H1 (cell line): ENCODE data around the gene TNS1. TPM values are rescaled to one million over a fixed set of nuclear protein-coding genes. Genes with fewer than 3 reads are reported as not detected.

ENCODE experiments used
- CTCF ChIA-PET: fragments of 300-600 bp; sonication (Branson Sonifier 250); formaldehyde crosslinking; loops from one replicate; lab custom pipeline; 2021; ENCODE audit not compliant: partially characterized antibody; lab: Charles Lee
- POLR2A ChIA-PET: fragments of 300-600 bp; sonication (Branson Sonifier 250); formaldehyde crosslinking; loops from one replicate; lab custom pipeline; 2021; ENCODE audit warnings: inconsistent platforms; ENCODE audit not compliant: partially characterized antibody; lab: Charles Lee
- DNase-seq, 2 experiments: peaks; one replicate each; pipeline versions ENCODE4 v3.0.0 to v3.0.0-alpha.2; 2010 to 2022; ENCODE audit warnings: low spot score in 2 of 2, low read depth in 1 of 2, mixed read lengths in 1 of 2
- FAIRE-seq: peaks from 2 replicates; lab custom pipeline; 2011; peaks lifted over from hg19 to GRCh38; lab: Jason Lieb, UNC
- H2AFZ ChIP-seq: 2 replicates; pipeline ENCODE4 v1.8.1; 2012; ENCODE audit warnings: low read length, inconsistent platforms
- H2AK5ac ChIP-seq: 2 replicates; pipeline ENCODE4 v1.6.1; 2013; ENCODE audit warnings: low read depth, low read length
- H2BK120ac ChIP-seq: replicated peaks from 2 replicates; pipeline ENCODE3; 2013; ENCODE audit warnings: low read depth, low read length, inconsistent platforms
- H2BK12ac ChIP-seq: 2 replicates; pipeline ENCODE4 v1.6.1; 2013; ENCODE audit warnings: low read depth, low read length
- H2BK15ac ChIP-seq: 2 replicates; pipeline ENCODE4 v1.6.1; 2013; ENCODE audit warnings: low read length
- H2BK20ac ChIP-seq: 2 replicates; pipeline ENCODE4 v1.6.1; 2013; ENCODE audit warnings: low read length
- H2BK5ac ChIP-seq: 2 replicates; pipeline ENCODE4 v1.6.1; 2013; ENCODE audit warnings: low read depth, low read length
- H3K14ac ChIP-seq: 2 replicates; pipeline ENCODE4 v1.6.1; 2013; ENCODE audit warnings: inconsistent platforms; ENCODE audit not compliant: insufficient read length
- H3K18ac ChIP-seq: 2 replicates; pipeline ENCODE4 v1.6.1; 2013; ENCODE audit warnings: low read length; ENCODE audit errors: extremely low read depth
- H3K23ac ChIP-seq: 2 replicates; pipeline ENCODE4 v1.6.1; 2013; ENCODE audit warnings: inconsistent platforms; ENCODE audit not compliant: insufficient read length
- H3K23me2 ChIP-seq: 2 replicates; pipeline ENCODE4 v1.6.1; 2013; ENCODE audit warnings: low read depth, low read length
- H3K27ac ChIP-seq: 2 replicates; pipeline ENCODE4 v1.6.1; 2011; ENCODE audit warnings: low read depth, low read length, inconsistent platforms
- H3K27me3 ChIP-seq, 4 experiments: replicated peaks in 1 of 4; 1 replicate in 1 of 4; 2 replicates in 3 of 4; pipeline versions ENCODE4 v1.6.1 to v1.8.1; 2011 to 2013; ENCODE audit warnings: low read length in 3 of 4, mild to moderate bottlenecking in 3 of 4, inconsistent platforms in 2 of 4, mixed read lengths in 2 of 4, moderate library complexity in 1 of 4; ENCODE audit not compliant: control insufficient read depth in 3 of 4, insufficient read depth in 3 of 4; ENCODE audit errors: extremely low read depth in 1 of 4
- H3K36me3 ChIP-seq, 4 experiments: 2 replicates each; pipeline versions ENCODE4 v1.6.1 to v1.8.1; 2011 to 2013; ENCODE audit warnings: mild to moderate bottlenecking in 4 of 4, low read length in 3 of 4, moderate library complexity in 2 of 4, control low read depth in 1 of 4, inconsistent platforms in 1 of 4; ENCODE audit not compliant: insufficient read depth in 4 of 4, control insufficient read depth in 2 of 4
- H3K4ac ChIP-seq: replicated peaks from 2 replicates; pipeline ENCODE3; 2013; ENCODE audit warnings: low read length, low read depth, mixed read lengths, inconsistent platforms; ENCODE audit not compliant: insufficient read length
- H3K4me1 ChIP-seq, 4 experiments: replicated peaks in 1 of 4; 1 replicate in 1 of 4; 2 replicates in 3 of 4; pipeline versions ENCODE4 v1.6.1 to v1.8.1; 2011 to 2013; ENCODE audit warnings: low read length in 3 of 4, inconsistent platforms in 2 of 4, mixed read lengths in 1 of 4; ENCODE audit not compliant: insufficient read depth in 4 of 4, control insufficient read depth in 3 of 4
- H3K4me2 ChIP-seq, 2 experiments: 2 replicates each; pipeline versions ENCODE4 v1.6.1 to v1.8.1; 2011 to 2013; ENCODE audit warnings: low read depth in 2 of 2, low read length in 2 of 2, control low read depth in 1 of 2, inconsistent platforms in 1 of 2, mild to moderate bottlenecking in 1 of 2; ENCODE audit not compliant: insufficient read depth in 1 of 2
- H3K4me3 ChIP-seq, 4 experiments: fragments of 200-600, 300-600 bp in 1 of 4; sonication (generic), shearing (Covaris generic), sonication (Bioruptor Twin) in 1 of 4; 2 replicates each; pipeline versions ENCODE4 v1.5.1 to v1.8.1; 2011 to 2016; ENCODE audit warnings: low read length in 4 of 4, low read depth in 3 of 4, control low read depth in 2 of 4, inconsistent platforms in 2 of 4, mild to moderate bottlenecking in 2 of 4, mixed read lengths in 1 of 4, moderate library complexity in 1 of 4; ENCODE audit not compliant: insufficient read depth in 2 of 4; ENCODE audit errors: extremely low read depth in 1 of 4
- H3K56ac ChIP-seq: replicated peaks from 2 replicates; pipeline ENCODE3; 2013; ENCODE audit warnings: low read depth, mild to moderate bottlenecking, mixed read lengths, low read length, inconsistent platforms; ENCODE audit not compliant: insufficient read length
- H3K79me1 ChIP-seq: 2 replicates; pipeline ENCODE4 v1.6.1; 2013; ENCODE audit warnings: low read depth, low read length, control low read depth
- H3K79me2 ChIP-seq, 2 experiments: 2 replicates each; pipeline versions ENCODE4 v1.6.1 to v1.8.1; 2012 to 2013; ENCODE audit warnings: low read length in 2 of 2, mild to moderate bottlenecking in 2 of 2, inconsistent platforms in 1 of 2; ENCODE audit not compliant: insufficient read depth in 2 of 2, control insufficient read depth in 1 of 2
- H3K9ac ChIP-seq, 4 experiments: replicated peaks in 1 of 4; 1 replicate in 1 of 4; 2 replicates in 3 of 4; pipeline versions ENCODE4 v1.6.1 to v1.8.1; 2011 to 2013; ENCODE audit warnings: low read depth in 3 of 4, low read length in 3 of 4, control low read depth in 2 of 4, mild to moderate bottlenecking in 2 of 4, moderate library complexity in 2 of 4, inconsistent platforms in 1 of 4; ENCODE audit errors: extremely low read depth in 1 of 4
- H3K9me3 ChIP-seq, 2 experiments: 2 replicates each; pipeline versions ENCODE4 v1.6.1 to v1.8.1; 2012 to 2013; ENCODE audit warnings: mild to moderate bottlenecking in 2 of 2, moderate library complexity in 2 of 2, control low read depth in 1 of 2, inconsistent platforms in 1 of 2, low read depth in 1 of 2, low read length in 1 of 2, mixed read lengths in 1 of 2; ENCODE audit not compliant: insufficient read depth in 2 of 2
- H4K20me1 ChIP-seq, 2 experiments: replicated peaks in 1 of 2; 2 replicates each; pipeline versions ENCODE3 to v1.8.1; 2011 to 2013; ENCODE audit warnings: inconsistent platforms in 2 of 2, low read length in 2 of 2, mild to moderate bottlenecking in 1 of 2; ENCODE audit not compliant: insufficient read depth in 2 of 2, control insufficient read depth in 1 of 2
- H4K5ac ChIP-seq: 2 replicates; pipeline ENCODE4 v1.6.1; 2013; ENCODE audit warnings: low read length, low read depth, mixed read lengths, inconsistent platforms; ENCODE audit not compliant: insufficient read length
- H4K8ac ChIP-seq: 2 replicates; pipeline ENCODE4 v1.8.0; 2013; ENCODE audit warnings: mild to moderate bottlenecking, moderate library complexity, low read length, inconsistent platforms; ENCODE audit not compliant: insufficient read depth; ENCODE audit errors: extremely low read depth
- H4K91ac ChIP-seq: replicated peaks from 2 replicates; pipeline ENCODE3; 2013; ENCODE audit warnings: low read length, mixed read lengths, inconsistent platforms; ENCODE audit not compliant: insufficient read length
- CEBPB ChIP-seq: IDR thresholded peaks from 2 replicates; pipeline ENCODE4 v1.6.1; 2012; ENCODE audit warnings: low read depth, low read length
- POU5F1 ChIP-seq: IDR thresholded peaks from 2 replicates; pipeline ENCODE4 v1.6.1; 2011; ENCODE audit warnings: low read depth, mild to moderate bottlenecking, low read length, moderate library complexity
- RAD21 ChIP-seq, 2 experiments: IDR thresholded peaks in 1 of 2; conservative IDR thresholded peaks in 1 of 2; 2 replicates each; pipeline ENCODE4 v1.6.1; 2011; ENCODE audit warnings: low read depth in 2 of 2, low read length in 2 of 2, improper control_type of control experiment in 1 of 2, inconsistent platforms in 1 of 2, mild to moderate bottlenecking in 1 of 2, moderate library complexity in 1 of 2
- SIX5 ChIP-seq: IDR thresholded peaks from 2 replicates; pipeline ENCODE4 v1.6.1; 2011; ENCODE audit warnings: mild to moderate bottlenecking, low read depth, low read length
- WGBS, 2 experiments: shearing (Covaris generic) in 1 of 2; methylation state at CpG; one replicate each; pipeline versions ENCODE4 v1.1.6 to v1.1.7; 2013 to 2015; ENCODE audit warnings: low lambda C conversion rate in 2 of 2, mixed read lengths in 2 of 2, inconsistent platforms in 1 of 2, low coverage in 1 of 2, missing lambda C conversion rate in 1 of 2; ENCODE audit not compliant: insufficient replicate concordance in 2 of 2, insufficient coverage in 1 of 2, insufficient read length in 1 of 2; ENCODE audit errors: extremely low coverage in 1 of 2, missing lambda C conversion rate in 1 of 2; 5-methylcytosine and 5-hydroxymethylcytosine counted together
- polyA plus RNA-seq, 7 experiments: library from polyadenylated mRNA; depleted of rRNA in 3 of 7; stranded (reverse) in 5 of 7; unstranded in 2 of 7; fragments of >200 nt in 5 of 7; fragments of 200-250 nt in 2 of 7; gene quantifications; 1 replicate in 5 of 7; 2 replicates in 1 of 7; 4 replicates in 1 of 7; pipeline versions ENCODE4 v1.2.1 to v1.2.3, GENCODE V29; 2011 to 2013; ENCODE audit warnings: missing spikeins in 2 of 7, mixed read lengths in 2 of 7
- total RNA-seq: library from RNA; stranded (reverse); fragmentation: NEBNext Ultra II Directional; extraction: Animal tissue kit (Norgen Biotek cat#: 25700); gene quantifications from 2 replicates; pipeline ENCODE4 v1.2.1, GENCODE V29; 2021

TNS1 gene
- total and polyA plus RNA-seq, 2 of the 8 experiments (the other 6 are each of a cell fraction or from before 2014, with no cell fraction given): 1.5 to 5.1 TPM

- no peak overlapping the region for H3K27ac ChIP-seq
- H3K27me3 ChIP-seq: peaks cover 0 to 4% (median 2%) of the 10 kb centered on the region in 4 experiments; a peak in 4 of 7 replicates
- no peak overlapping the region for H3K4ac ChIP-seq
- peak overlapping the region in 1 of 4 experiments; percentile 11; a peak in 1 of 7 replicates for H3K9ac ChIP-seq
- no peak overlapping the region for H2AFZ ChIP-seq
- POLR2A ChIA-PET: interaction anchor here (0.7 kb wide), 1 partner anchor 127 kb away, joined by 3 read pairs; no protein-coding TSS in a partner anchor
- H3K9me3 ChIP-seq: no peaks in the 10 kb centered on the region
- CTCF ChIA-PET: interaction anchor here (1.0 to 12.9 kb wide), 15 partner anchors 11 to 131 kb away, joined by 3 to 121 read pairs (median 10); no protein-coding TSS in a partner anchor
- no peaks in the 10 kb centered on the region for H4K20me1 ChIP-seq
- H2BK20ac ChIP-seq: no peak overlapping the region
- H2BK5ac ChIP-seq: no peak overlapping the region
- H4K5ac ChIP-seq: no peak overlapping the region
- DNase-seq: no peak
- no peak overlapping the region for H2BK120ac ChIP-seq
- 76% methylated on average over 8 of the region's 10 CpGs; no CpG with 5 or more reads in 1 of the 2 experiments for WGBS, 2 experiments
- peak overlapping the region; percentile 54; the same call in 1 of the 2 replicates for H4K8ac ChIP-seq
- H2BK12ac ChIP-seq: no peak overlapping the region
- H3K23me2 ChIP-seq: peaks cover 6% of the 10 kb centered on the region
- H3K79me1 ChIP-seq: no peaks in the 10 kb centered on the region
- 0 out of 2 replicates have a peak overlapping the region, but pooled peaks have one; percentile 65 for H2AK5ac ChIP-seq
- no peak overlapping the region for H3K56ac ChIP-seq
- no peak overlapping the region for H3K4me2 ChIP-seq
- no peak overlapping the region for H3K14ac ChIP-seq
- no peak overlapping the region for H2BK15ac ChIP-seq
- H3K79me2 ChIP-seq: no peaks in the 10 kb centered on the region
- H4K91ac ChIP-seq: no peak overlapping the region
- FAIRE-seq: no peak
- no peak overlapping the region for H3K23ac ChIP-seq
- H3K4me3 ChIP-seq: no peak overlapping the region
- peaks cover 13 to 51% (median 32%) of the 10 kb centered on the region in 4 experiments for H3K4me1 ChIP-seq
- H3K36me3 ChIP-seq: no peaks in the 10 kb centered on the region
- no peak overlapping the region; the same call in 1 of the 2 replicates for H3K18ac ChIP-seq
- TF ChIP-seq SIX5 (no peak), POU5F1 (no peak), RAD21 (IDR thresholded peaks at IDR 0.05 in 1 of 2, conservative IDR thresholded peaks at IDR 0.05 in 1 of 2; ENCODE audit: low read depth in 2 of 2, low read length in 2 of 2) (no peak), CEBPB (no peak)
These were observed 86.1 kb downstream of the TNS1 start for GRCh38 chr2:217916504-217917254.
